Measurements from ENCODE around the gene MRPL11.

DNA sequence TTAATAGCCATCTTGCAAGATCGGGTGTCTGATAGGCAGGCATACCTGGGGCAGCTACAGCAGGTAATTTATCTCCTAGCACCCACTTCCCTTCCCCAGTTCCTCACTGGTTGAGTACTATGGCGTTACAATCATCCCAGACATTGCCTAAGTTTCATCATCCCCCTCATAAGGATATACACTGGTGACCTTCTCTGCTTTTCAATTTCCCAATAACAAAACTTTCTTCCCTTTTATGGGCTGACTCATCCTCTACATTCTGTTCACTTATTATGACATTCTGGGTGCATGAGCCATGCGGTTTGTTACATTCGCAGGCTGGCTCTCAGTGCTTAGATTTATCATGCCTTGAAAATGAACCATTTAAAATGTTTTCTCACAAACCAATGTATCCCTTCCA lies 5.0 kb upstream of the MRPL11 start:
- TF ChIP-seq, protein P1, sequence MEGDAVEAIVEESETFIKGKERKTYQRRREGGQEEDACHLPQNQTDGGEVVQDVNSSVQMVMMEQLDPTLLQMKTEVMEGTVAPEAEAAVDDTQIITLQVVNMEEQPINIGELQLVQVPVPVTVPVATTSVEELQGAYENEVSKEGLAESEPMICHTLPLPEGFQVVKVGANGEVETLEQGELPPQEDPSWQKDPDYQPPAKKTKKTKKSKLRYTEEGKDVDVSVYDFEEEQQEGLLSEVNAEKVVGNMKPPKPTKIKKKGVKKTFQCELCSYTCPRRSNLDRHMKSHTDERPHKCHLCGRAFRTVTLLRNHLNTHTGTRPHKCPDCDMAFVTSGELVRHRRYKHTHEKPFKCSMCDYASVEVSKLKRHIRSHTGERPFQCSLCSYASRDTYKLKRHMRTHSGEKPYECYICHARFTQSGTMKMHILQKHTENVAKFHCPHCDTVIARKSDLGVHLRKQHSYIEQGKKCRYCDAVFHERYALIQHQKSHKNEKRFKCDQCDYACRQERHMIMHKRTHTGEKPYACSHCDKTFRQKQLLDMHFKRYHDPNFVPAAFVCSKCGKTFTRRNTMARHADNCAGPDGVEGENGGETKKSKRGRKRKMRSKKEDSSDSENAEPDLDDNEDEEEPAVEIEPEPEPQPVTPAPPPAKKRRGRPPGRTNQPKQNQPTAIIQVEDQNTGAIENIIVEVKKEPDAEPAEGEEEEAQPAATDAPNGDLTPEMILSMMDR (IDR thresholded peaks at IDR 0.05; ENCODE audit: insufficient read depth, low read depth, low read length) = no peak
- no peak for TF ChIP-seq EZH2 (IDR thresholded peaks at IDR 0.05; ENCODE audit: insufficient read depth, low read length)
